HEK293 (cell line): Measurements from ENCODE around the gene CD46.

ENCODE experiments used
- CTCF ChIA-PET: fragments of 350-600 bp; formaldehyde crosslinking; extraction: SDS; loops from one replicate; lab custom pipeline; 2021; ENCODE audit warnings: antibody characterized with exemption; lab: Yijun Ruan, JAX
- POLR2A ChIA-PET: fragments of 300-600 bp; formaldehyde crosslinking; extraction: SDS; loops from one replicate; lab custom pipeline; 2020; ENCODE audit warnings: antibody characterized with exemption, inconsistent platforms; lab: Yijun Ruan, JAX
- H3K27ac ChIP-seq: fragments of 200-500 bp; sonication (Bioruptor generic); 2 replicates; pipeline ENCODE4 v1.5.1; 2014; ENCODE audit warnings: low read depth, low read length, control low read depth, inconsistent platforms; ENCODE audit errors: extremely low read depth
- H3K36me3 ChIP-seq, 2 experiments: fragments of 200-500 bp in 1 of 2; sonication (Bioruptor generic) in 1 of 2; 1 replicate in 1 of 2; 2 replicates in 1 of 2; pipeline ENCODE4 v1.5.1; 2014 to 2017; ENCODE audit warnings: inconsistent platforms in 2 of 2, low read length in 2 of 2; ENCODE audit not compliant: control insufficient read depth in 2 of 2, insufficient read depth in 1 of 2
- H3K4me1 ChIP-seq: fragments of 200-500 bp; sonication (Bioruptor generic); 2 replicates; pipeline ENCODE4 v1.5.1; 2014; ENCODE audit warnings: mild to moderate bottlenecking, low read length, inconsistent platforms; ENCODE audit not compliant: control insufficient read depth, insufficient read depth
- H3K4me3 ChIP-seq: 2 replicates; pipeline ENCODE4 v1.5.1; 2011; ENCODE audit warnings: low read depth, mild to moderate bottlenecking, control low read depth, low read length, moderate library complexity
- H3K9me3 ChIP-seq: fragments of 200-500 bp; sonication (Bioruptor generic); 2 replicates; pipeline ENCODE4 v1.5.1; 2014; ENCODE audit warnings: low read depth, low read length, inconsistent platforms; ENCODE audit not compliant: control insufficient read depth, insufficient read depth
- KLF10 ChIP-seq: fragments of 450-650 bp; IDR thresholded peaks from 2 replicates; pipeline ENCODE4 v1.5.1; 2018; ENCODE audit warnings: missing biosample characterization, mild to moderate bottlenecking, missing genetic modification characterization
- MEIS1 ChIP-seq: sonication (generic); formaldehyde crosslinking; IDR thresholded peaks from 2 replicates; pipeline ENCODE4 v1.8.1; 2022; ENCODE audit warnings: missing genetic modification reagents, mild to moderate bottlenecking, borderline replicate concordance
- ZNF138 ChIP-seq: fragments of 450-650 bp; formaldehyde crosslinking; IDR thresholded peaks from 2 replicates; pipeline ENCODE4 v1.5.1; 2016; ENCODE audit warnings: missing biosample characterization, missing genetic modification characterization, borderline replicate concordance
- ZNF266 ChIP-seq: fragments of 450-650 bp; formaldehyde crosslinking; IDR thresholded peaks from 2 replicates; pipeline ENCODE4 v1.5.1; 2016; ENCODE audit warnings: missing biosample characterization, missing genetic modification characterization, low read depth
- ZNF274 ChIP-seq, 2 experiments: fragments of 200-500 bp in 1 of 2; fragments of 450-650 bp in 1 of 2; sonication (Bioruptor generic) in 1 of 2; formaldehyde crosslinking in 1 of 2; IDR thresholded peaks; 2 replicates each; pipeline versions ENCODE4 v1.5.1 to v1.6.1; 2014 to 2016; ENCODE audit warnings: borderline replicate concordance in 1 of 2, inconsistent platforms in 1 of 2, low read length in 1 of 2, missing biosample characterization in 1 of 2, missing genetic modification characterization in 1 of 2
- ZNF324 ChIP-seq: fragments of 450-650 bp; formaldehyde crosslinking; IDR thresholded peaks from 2 replicates; pipeline ENCODE4 v1.5.1; 2016; ENCODE audit warnings: missing biosample characterization, missing genetic modification characterization
- ZNF341 ChIP-seq: fragments of 450-650 bp; formaldehyde crosslinking; IDR thresholded peaks from 2 replicates; pipeline ENCODE4; 2016; ENCODE audit warnings: low read depth, missing biosample characterization, missing genetic modification characterization
- ZNF768 ChIP-seq: fragments of 450-650 bp; formaldehyde crosslinking; IDR thresholded peaks from 2 replicates; pipeline ENCODE4 v1.5.1; 2018; ENCODE audit warnings: missing biosample characterization, mild to moderate bottlenecking, missing genetic modification characterization
- ZNF791 ChIP-seq: fragments of 450-650 bp; formaldehyde crosslinking; IDR thresholded peaks from 2 replicates; pipeline ENCODE4 v1.5.1; 2016; ENCODE audit warnings: missing biosample characterization, missing genetic modification characterization
- ZSCAN18 ChIP-seq: fragments of 450-650 bp; formaldehyde crosslinking; IDR thresholded peaks from 2 replicates; pipeline ENCODE4 v1.5.1; 2016; ENCODE audit warnings: missing biosample characterization, missing genetic modification characterization
- TF ChIP-seq, protein P1 (sequence below): fragments of 450-650 bp; formaldehyde crosslinking; IDR thresholded peaks from 2 replicates; pipeline ENCODE4 v1.5.1; 2016; ENCODE audit warnings: missing biosample characterization, missing genetic modification characterization
- TF ChIP-seq, protein P2 (sequence below): fragments of 450-650 bp; formaldehyde crosslinking; IDR thresholded peaks from 2 replicates; pipeline ENCODE4 v1.5.1; 2016; ENCODE audit warnings: missing biosample characterization, missing genetic modification characterization
- TF ChIP-seq, protein P3 (sequence below): fragments of 450-650 bp; formaldehyde crosslinking; IDR thresholded peaks from 2 replicates; pipeline ENCODE4 v1.5.1; 2016; ENCODE audit warnings: missing biosample characterization, missing genetic modification characterization, borderline replicate concordance
- TF ChIP-seq, protein P4 (sequence below): fragments of 450-650 bp; formaldehyde crosslinking; IDR thresholded peaks from 2 replicates; pipeline ENCODE4 v1.5.1; 2016; ENCODE audit warnings: missing biosample characterization, missing genetic modification characterization
- TF ChIP-seq, protein P5 (sequence below): fragments of 450-650 bp; formaldehyde crosslinking; IDR thresholded peaks from 2 replicates; pipeline ENCODE4 v1.5.1; 2016; ENCODE audit warnings: missing biosample characterization, missing genetic modification characterization

The CD46 gene

GRCh38 chr1:207829576-207829975, 77.7 kb downstream of the CD46 start:
- Histone ChIP-seq H3K4me3 (no peak overlapping the region), H3K27ac (no peak overlapping the region), H3K36me3 (peaks cover 0 to 11% of the 10 kb centered on the region in 2 experiments; a peak in 1 of 3 replicates), H3K4me1 (no peaks in the 10 kb centered on the region), H3K9me3 (no peaks in the 10 kb centered on the region)
- TF ChIP-seq, protein P1, sequence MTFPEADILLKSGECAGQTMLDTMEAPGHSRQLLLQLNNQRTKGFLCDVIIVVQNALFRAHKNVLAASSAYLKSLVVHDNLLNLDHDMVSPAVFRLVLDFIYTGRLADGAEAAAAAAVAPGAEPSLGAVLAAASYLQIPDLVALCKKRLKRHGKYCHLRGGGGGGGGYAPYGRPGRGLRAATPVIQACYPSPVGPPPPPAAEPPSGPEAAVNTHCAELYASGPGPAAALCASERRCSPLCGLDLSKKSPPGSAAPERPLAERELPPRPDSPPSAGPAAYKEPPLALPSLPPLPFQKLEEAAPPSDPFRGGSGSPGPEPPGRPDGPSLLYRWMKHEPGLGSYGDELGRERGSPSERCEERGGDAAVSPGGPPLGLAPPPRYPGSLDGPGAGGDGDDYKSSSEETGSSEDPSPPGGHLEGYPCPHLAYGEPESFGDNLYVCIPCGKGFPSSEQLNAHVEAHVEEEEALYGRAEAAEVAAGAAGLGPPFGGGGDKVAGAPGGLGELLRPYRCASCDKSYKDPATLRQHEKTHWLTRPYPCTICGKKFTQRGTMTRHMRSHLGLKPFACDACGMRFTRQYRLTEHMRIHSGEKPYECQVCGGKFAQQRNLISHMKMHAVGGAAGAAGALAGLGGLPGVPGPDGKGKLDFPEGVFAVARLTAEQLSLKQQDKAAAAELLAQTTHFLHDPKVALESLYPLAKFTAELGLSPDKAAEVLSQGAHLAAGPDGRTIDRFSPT (tag by site-specific recombination) = no peak
- no peak for TF ChIP-seq ZNF266
- TF ChIP-seq ZNF138 (tag by site-specific recombination) = no peak
- no peak for TF ChIP-seq ZNF341 (tag by site-specific recombination)
- TF ChIP-seq, protein P2, sequence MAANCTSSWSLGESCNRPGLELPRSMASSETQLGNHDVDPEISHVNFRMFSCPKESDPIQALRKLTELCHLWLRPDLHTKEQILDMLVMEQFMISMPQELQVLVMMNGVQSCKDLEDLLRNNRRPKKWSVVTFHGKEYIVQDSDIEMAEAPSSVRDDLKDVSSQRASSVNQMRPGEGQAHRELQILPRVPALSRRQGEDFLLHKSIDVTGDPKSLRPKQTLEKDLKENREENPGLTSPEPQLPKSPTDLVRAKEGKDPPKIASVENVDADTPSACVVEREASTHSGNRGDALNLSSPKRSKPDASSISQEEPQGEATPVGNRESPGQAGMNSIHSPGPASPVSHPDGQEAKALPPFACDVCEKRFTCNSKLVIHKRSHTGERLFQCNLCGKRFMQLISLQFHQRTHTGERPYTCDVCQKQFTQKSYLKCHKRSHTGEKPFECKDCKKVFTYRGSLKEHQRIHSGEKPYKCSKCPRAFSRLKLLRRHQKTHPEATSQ (tag by site-specific recombination) = no peak
- TF ChIP-seq, protein P3, sequence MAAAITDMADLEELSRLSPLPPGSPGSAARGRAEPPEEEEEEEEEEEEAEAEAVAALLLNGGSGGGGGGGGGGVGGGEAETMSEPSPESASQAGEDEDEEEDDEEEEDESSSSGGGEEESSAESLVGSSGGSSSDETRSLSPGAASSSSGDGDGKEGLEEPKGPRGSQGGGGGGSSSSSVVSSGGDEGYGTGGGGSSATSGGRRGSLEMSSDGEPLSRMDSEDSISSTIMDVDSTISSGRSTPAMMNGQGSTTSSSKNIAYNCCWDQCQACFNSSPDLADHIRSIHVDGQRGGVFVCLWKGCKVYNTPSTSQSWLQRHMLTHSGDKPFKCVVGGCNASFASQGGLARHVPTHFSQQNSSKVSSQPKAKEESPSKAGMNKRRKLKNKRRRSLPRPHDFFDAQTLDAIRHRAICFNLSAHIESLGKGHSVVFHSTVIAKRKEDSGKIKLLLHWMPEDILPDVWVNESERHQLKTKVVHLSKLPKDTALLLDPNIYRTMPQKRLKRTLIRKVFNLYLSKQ (tag by site-specific recombination) = no peak
- no peak for TF ChIP-seq ZNF324 (tag by site-specific recombination)
- no peak for TF ChIP-seq ZNF791 (tag by site-specific recombination)
- TF ChIP-seq, protein P4, sequence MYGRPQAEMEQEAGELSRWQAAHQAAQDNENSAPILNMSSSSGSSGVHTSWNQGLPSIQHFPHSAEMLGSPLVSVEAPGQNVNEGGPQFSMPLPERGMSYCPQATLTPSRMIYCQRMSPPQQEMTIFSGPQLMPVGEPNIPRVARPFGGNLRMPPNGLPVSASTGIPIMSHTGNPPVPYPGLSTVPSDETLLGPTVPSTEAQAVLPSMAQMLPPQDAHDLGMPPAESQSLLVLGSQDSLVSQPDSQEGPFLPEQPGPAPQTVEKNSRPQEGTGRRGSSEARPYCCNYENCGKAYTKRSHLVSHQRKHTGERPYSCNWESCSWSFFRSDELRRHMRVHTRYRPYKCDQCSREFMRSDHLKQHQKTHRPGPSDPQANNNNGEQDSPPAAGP (tag by site-specific recombination) = no peak
- no peak for TF ChIP-seq KLF10 (tag by site-specific recombination)
- TF ChIP-seq MEIS1 = no peak
- TF ChIP-seq ZNF274 (IDR thresholded peaks at IDR 0.05; ENCODE audit: low read length) = no peak
- no peak for TF ChIP-seq ZNF274 (tag by site-specific recombination; IDR thresholded peaks at IDR 0.05; ENCODE audit: borderline replicate concordance)
- TF ChIP-seq ZSCAN18 (tag by site-specific recombination) = no peak
- TF ChIP-seq, protein P5, sequence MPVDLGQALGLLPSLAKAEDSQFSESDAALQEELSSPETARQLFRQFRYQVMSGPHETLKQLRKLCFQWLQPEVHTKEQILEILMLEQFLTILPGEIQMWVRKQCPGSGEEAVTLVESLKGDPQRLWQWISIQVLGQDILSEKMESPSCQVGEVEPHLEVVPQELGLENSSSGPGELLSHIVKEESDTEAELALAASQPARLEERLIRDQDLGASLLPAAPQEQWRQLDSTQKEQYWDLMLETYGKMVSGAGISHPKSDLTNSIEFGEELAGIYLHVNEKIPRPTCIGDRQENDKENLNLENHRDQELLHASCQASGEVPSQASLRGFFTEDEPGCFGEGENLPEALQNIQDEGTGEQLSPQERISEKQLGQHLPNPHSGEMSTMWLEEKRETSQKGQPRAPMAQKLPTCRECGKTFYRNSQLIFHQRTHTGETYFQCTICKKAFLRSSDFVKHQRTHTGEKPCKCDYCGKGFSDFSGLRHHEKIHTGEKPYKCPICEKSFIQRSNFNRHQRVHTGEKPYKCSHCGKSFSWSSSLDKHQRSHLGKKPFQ = no peak
- TF ChIP-seq ZNF768 (tag by site-specific recombination) = no peak
- ChIA-PET POLR2A (no interaction called here), CTCF (interaction anchor here (0.7 to 3.2 kb wide), 20 partner anchors 8 to 352 kb away, joined by 3 to 28 read pairs (median 3); no protein-coding TSS in a partner anchor)
